K562 (cell line): ENCODE data around the gene GRIPAP1. TPM values are rescaled to one million over a fixed set of nuclear protein-coding genes. Genes with fewer than 3 reads are reported as not detected.

Experiments
- ATF3 ChIP-seq, 2 experiments: fragments of 450-650 bp in 1 of 2; sonication (generic) in 1 of 2; formaldehyde crosslinking in 1 of 2; IDR thresholded peaks in 1 of 2; conservative IDR thresholded peaks in 1 of 2; 2 replicates each; pipeline versions ENCODE4 v1.6.1 to v1.8.1; 2016 to 2023; ENCODE audit warnings: mild to moderate bottlenecking in 2 of 2, moderate library complexity in 2 of 2, inconsistent platforms in 1 of 2, missing genetic modification reagents in 1 of 2
- FIP1L1 ChIP-seq: fragments of 200-400 bp; formaldehyde crosslinking; IDR thresholded peaks from 2 replicates; pipeline ENCODE4 v1.6.1; 2018; ENCODE audit warnings: mild to moderate bottlenecking, low read depth, low read length; ENCODE audit not compliant: poor library complexity, severe bottlenecking
- GATAD2A ChIP-seq: fragments of 450-650 bp; IDR thresholded peaks from 2 replicates; pipeline ENCODE4 v1.6.1; 2017
- PHF8 ChIP-seq: fragments of 200-600 bp; sonication (generic); IDR thresholded peaks from 2 replicates; pipeline ENCODE4 v1.6.1; 2012; ENCODE audit warnings: mixed run types, mild to moderate bottlenecking, inconsistent platforms, low read length, moderate library complexity, borderline replicate concordance
- SMAD4 ChIP-seq: fragments of 250-450 bp; sonication (Bioruptor Pico); conservative IDR thresholded peaks from 2 replicates; pipeline ENCODE4 v1.8.0; 2021; ENCODE audit warnings: inconsistent platforms, mild to moderate bottlenecking, moderate library complexity
- SP1 ChIP-seq: sonication (generic); formaldehyde crosslinking; IDR thresholded peaks from 2 replicates; pipeline ENCODE4 v1.8.1; 2022; ENCODE audit warnings: mild to moderate bottlenecking, missing genetic modification reagents
- SUPT5H ChIP-seq: fragments of 450-650 bp; IDR thresholded peaks from 2 replicates; pipeline ENCODE4 v1.6.1; 2016
- ZNF561 ChIP-seq: fragments of 450-650 bp; formaldehyde crosslinking; conservative IDR thresholded peaks from 2 replicates; pipeline ENCODE4 v1.4.0; 2020; ENCODE audit warnings: mild to moderate bottlenecking, moderate library complexity
- polyA plus RNA-seq, 8 experiments: library from polyadenylated mRNA; depleted of rRNA in 4 of 8; stranded (reverse) in 5 of 8; unstranded in 3 of 8; fragments of >200 nt; fragmentation: Nextera tagmentation in 2 of 8; fragmentation: Illumina TruSeq in 1 of 8; extraction: Ambion mirVana in 2 of 8; extraction: Trizol in 1 of 8; gene quantifications; 2 replicates each; pipeline versions ENCODE4 v1.2.1 to v1.2.3, GENCODE V29; 2011 to 2014; ENCODE audit warnings: inconsistent platforms in 1 of 8, missing spikeins in 1 of 8
- total RNA-seq, 7 experiments: library from RNA; depleted of rRNA in 6 of 7; stranded (reverse); fragments of >200 nt in 6 of 7; fragmentation: Illumina TruSeq in 2 of 7; extraction: Trizol in 2 of 7; gene quantifications; 2 replicates each; pipeline versions ENCODE4 v1.2.1 to v1.2.3, GENCODE V29; 2011 to 2021; ENCODE audit warnings: low replicate concordance in 1 of 7
- TF ChIP-seq, protein P1 (sequence below): fragments of 250-450 bp; sonication (Bioruptor Pico); IDR thresholded peaks from 2 replicates; pipeline ENCODE4 v1.4.0; 2020; ENCODE audit warnings: mild to moderate bottlenecking
- TF ChIP-seq, protein P2 (sequence below): sonication (generic); formaldehyde crosslinking; IDR thresholded peaks from 2 replicates; pipeline ENCODE4 v1.8.0; 2022; ENCODE audit warnings: missing genetic modification reagents, mild to moderate bottlenecking, moderate library complexity, borderline replicate concordance

The GRIPAP1 gene
- total and polyA plus RNA-seq, 9 of the 15 experiments (the other 6 are each of a cell fraction or from before 2014, with no cell fraction given), result 4.1 to 41.6 (median 24.0) TPM

- TF ChIP-seq, protein P1, sequence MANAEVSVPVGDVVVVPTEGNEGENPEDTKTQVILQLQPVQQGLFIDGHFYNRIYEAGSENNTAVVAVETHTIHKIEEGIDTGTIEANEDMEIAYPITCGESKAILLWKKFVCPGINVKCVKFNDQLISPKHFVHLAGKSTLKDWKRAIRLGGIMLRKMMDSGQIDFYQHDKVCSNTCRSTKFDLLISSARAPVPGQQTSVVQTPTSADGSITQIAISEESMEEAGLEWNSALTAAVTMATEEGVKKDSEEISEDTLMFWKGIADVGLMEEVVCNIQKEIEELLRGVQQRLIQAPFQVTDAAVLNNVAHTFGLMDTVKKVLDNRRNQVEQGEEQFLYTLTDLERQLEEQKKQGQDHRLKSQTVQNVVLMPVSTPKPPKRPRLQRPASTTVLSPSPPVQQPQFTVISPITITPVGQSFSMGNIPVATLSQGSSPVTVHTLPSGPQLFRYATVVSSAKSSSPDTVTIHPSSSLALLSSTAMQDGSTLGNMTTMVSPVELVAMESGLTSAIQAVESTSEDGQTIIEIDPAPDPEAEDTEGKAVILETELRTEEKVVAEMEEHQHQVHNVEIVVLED, result no peak
- TF ChIP-seq SUPT5H (0 out of 2 replicates have a peak, but pooled peaks have one; percentile 37), ZNF561 (CRISPR knock-in tag) (no peak), SP1 (CRISPR knock-in tag) (no peak), GATAD2A (0 out of 2 replicates have a peak, but pooled peaks have one; percentile 40), ATF3 (IDR thresholded peaks at IDR 0.05) (no peak), ATF3 (CRISPR knock-in tag; conservative IDR thresholded peaks at IDR 0.05) (0 out of 2 replicates have a peak, but pooled peaks have one; percentile 31), SMAD4 (0 out of 2 replicates have a peak, but pooled peaks have one; percentile 35), PHF8 (peak; percentile 35; the same call in 1 of the 2 replicates), FIP1L1 (peak; percentile 36)
- TF ChIP-seq, protein P2, sequence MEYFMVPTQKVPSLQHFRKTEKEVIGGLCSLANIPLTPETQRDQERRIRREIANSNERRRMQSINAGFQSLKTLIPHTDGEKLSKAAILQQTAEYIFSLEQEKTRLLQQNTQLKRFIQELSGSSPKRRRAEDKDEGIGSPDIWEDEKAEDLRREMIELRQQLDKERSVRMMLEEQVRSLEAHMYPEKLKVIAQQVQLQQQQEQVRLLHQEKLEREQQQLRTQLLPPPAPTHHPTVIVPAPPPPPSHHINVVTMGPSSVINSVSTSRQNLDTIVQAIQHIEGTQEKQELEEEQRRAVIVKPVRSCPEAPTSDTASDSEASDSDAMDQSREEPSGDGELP (CRISPR knock-in tag), result peak; percentile 46; the same call in 1 of the 2 replicates
Measured at GRCh38 chrX:49042581-49043219, 40.6 kb upstream of the GRIPAP1 start (continued).
